Measurements from ENCODE around the gene CUL1.
A peak's percentile ranks its signal among the peaks of the same experiment; 100 is the strongest.

CUL1 gene

DNA sequence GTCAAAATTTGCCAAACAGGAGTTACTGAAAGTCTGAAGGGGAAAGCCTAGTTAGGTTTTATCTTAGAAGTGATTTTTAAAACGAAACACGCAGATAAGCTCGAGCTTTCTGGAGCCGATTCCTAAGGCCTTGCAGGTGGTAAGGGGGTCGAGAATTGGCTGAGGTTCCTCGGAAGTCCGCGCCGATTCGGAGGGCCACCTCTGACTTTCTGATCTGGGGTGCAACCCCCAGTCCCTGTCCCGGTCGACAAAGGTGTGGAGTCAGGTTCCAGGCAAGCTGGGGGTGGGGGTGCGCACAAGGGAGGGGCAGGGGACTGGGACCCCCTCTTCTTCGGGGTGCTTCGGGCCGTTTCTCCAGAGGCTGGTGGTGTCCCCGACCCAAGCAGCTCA is 701 bp upstream of the CUL1 start:
- H3K79me2 ChIP-seq (ENCODE audit: insufficient read depth, low read length): peaks cover 33% of the 10 kb centered on the region
- peaks cover 4% of the 10 kb centered on the region; the same call in 1 of the 2 replicates for H3F3A ChIP-seq (ENCODE audit: insufficient read depth, low read length)
- H3K36me3 ChIP-seq (ENCODE audit: insufficient read depth, low read length): no peaks in the 10 kb centered on the region; the same call in 1 of the 2 replicates
- H3K27ac ChIP-seq (ENCODE audit: low read depth, low read length, poor library complexity, severe bottlenecking): peak overlapping the region; percentile 18
- H4K20me1 ChIP-seq (ENCODE audit: insufficient read depth, low read length): peaks cover 6% of the 10 kb centered on the region; the same call in 1 of the 2 replicates
- H3K4me3 ChIP-seq (ENCODE audit: low read depth, low read length, poor library complexity, severe bottlenecking): peak overlapping the region; percentile 81
- H3K9me2 ChIP-seq (ENCODE audit: low read depth, low read length): no peaks in the 10 kb centered on the region
- peak overlapping the region; percentile 90 for H3K9ac ChIP-seq (ENCODE audit: low read length)
- H3K27me3 ChIP-seq (ENCODE audit: insufficient read depth, low read length): no peaks in the 10 kb centered on the region
- peak overlapping the region; percentile 77; the same call in 1 of the 2 replicates for H2AFZ ChIP-seq (ENCODE audit: low read length)
- peak overlapping the region; percentile 93 for H3K4me2 ChIP-seq (ENCODE audit: low read length)
- H3K4me1 ChIP-seq (ENCODE audit: insufficient read depth, low read length, severe bottlenecking): peaks cover 40% of the 10 kb centered on the region
- no peak for TF ChIP-seq EZH2 (IDR thresholded peaks at IDR 0.05; ENCODE audit: borderline replicate concordance, low read length)
- TF ChIP-seq, protein P1, sequence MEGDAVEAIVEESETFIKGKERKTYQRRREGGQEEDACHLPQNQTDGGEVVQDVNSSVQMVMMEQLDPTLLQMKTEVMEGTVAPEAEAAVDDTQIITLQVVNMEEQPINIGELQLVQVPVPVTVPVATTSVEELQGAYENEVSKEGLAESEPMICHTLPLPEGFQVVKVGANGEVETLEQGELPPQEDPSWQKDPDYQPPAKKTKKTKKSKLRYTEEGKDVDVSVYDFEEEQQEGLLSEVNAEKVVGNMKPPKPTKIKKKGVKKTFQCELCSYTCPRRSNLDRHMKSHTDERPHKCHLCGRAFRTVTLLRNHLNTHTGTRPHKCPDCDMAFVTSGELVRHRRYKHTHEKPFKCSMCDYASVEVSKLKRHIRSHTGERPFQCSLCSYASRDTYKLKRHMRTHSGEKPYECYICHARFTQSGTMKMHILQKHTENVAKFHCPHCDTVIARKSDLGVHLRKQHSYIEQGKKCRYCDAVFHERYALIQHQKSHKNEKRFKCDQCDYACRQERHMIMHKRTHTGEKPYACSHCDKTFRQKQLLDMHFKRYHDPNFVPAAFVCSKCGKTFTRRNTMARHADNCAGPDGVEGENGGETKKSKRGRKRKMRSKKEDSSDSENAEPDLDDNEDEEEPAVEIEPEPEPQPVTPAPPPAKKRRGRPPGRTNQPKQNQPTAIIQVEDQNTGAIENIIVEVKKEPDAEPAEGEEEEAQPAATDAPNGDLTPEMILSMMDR (IDR thresholded peaks at IDR 0.05; ENCODE audit: low read length): no peak
- H3K9me3 ChIP-seq (ENCODE audit: low read length): no peaks in the 10 kb centered on the region

DNA sequence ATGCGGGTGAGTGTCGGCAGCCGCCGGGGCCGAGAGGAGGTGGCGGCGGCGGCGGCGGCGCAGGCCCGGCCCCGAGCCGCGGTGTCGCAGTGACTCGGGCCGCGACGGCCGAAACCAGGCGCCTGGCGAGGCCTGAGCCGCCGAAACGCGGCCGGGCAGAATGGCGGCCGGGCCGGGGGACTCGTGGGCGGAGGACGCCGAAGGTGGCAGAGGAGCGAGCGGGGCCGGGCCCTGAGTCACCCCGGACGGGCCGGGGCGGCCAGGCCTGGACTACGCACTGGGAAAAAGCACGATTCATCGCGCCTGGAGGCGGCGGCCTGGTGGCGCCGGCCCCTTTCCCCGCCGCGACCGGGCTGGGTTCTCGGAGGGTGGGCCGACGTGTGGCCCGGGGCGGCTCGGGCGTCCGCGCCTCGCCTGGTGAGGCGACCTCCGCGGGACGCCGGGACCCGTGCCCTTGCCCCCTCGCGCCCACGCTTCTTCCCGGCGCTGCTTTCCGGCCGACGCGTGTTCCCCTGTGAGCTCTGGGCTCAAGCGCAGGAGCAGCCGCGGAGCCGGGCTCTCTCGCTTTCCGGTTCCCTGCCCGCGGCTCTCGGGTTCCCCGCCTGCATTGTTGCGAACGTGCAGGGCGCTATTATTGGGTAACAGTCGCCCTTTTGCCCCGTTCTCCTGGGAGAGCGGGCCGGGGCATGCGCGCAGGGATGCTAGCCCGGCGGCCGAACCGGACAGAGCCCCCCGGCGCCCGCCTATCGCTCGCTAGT is 500 bp downstream of the CUL1 start:
- Histone ChIP-seq H3K9me2 (ENCODE audit: low read depth, low read length) (no peaks in the 10 kb centered on the region), H3K36me3 (ENCODE audit: insufficient read depth, low read length) (no peaks in the 10 kb centered on the region; the same call in 1 of the 2 replicates), H3F3A (ENCODE audit: insufficient read depth, low read length) (peaks cover 4% of the 10 kb centered on the region; the same call in 1 of the 2 replicates), H3K4me1 (ENCODE audit: insufficient read depth, low read length, severe bottlenecking) (peaks cover 48% of the 10 kb centered on the region), H3K27me3 (ENCODE audit: insufficient read depth, low read length) (no peaks in the 10 kb centered on the region), H3K4me3 (ENCODE audit: low read depth, low read length, poor library complexity, severe bottlenecking) (peak overlapping the region; percentile 81), H3K9ac (ENCODE audit: low read length) (peak overlapping the region; percentile 90), H2AFZ (ENCODE audit: low read length) (no peak overlapping the region), H3K9me3 (ENCODE audit: low read length) (no peaks in the 10 kb centered on the region), H3K79me2 (ENCODE audit: insufficient read depth, low read length) (peaks cover 43% of the 10 kb centered on the region), H3K4me2 (ENCODE audit: low read length) (peak overlapping the region; percentile 93), H3K27ac (ENCODE audit: low read depth, low read length, poor library complexity, severe bottlenecking) (peak overlapping the region; percentile 11), H4K20me1 (ENCODE audit: insufficient read depth, low read length) (peaks cover 10% of the 10 kb centered on the region; the same call in 1 of the 2 replicates)
- TF ChIP-seq, protein P1 (IDR thresholded peaks at IDR 0.05; ENCODE audit: low read length): no peak; the same call in 1 of the 2 replicates
- TF ChIP-seq EZH2 (IDR thresholded peaks at IDR 0.05; ENCODE audit: borderline replicate concordance, low read length): no peak

DNA sequence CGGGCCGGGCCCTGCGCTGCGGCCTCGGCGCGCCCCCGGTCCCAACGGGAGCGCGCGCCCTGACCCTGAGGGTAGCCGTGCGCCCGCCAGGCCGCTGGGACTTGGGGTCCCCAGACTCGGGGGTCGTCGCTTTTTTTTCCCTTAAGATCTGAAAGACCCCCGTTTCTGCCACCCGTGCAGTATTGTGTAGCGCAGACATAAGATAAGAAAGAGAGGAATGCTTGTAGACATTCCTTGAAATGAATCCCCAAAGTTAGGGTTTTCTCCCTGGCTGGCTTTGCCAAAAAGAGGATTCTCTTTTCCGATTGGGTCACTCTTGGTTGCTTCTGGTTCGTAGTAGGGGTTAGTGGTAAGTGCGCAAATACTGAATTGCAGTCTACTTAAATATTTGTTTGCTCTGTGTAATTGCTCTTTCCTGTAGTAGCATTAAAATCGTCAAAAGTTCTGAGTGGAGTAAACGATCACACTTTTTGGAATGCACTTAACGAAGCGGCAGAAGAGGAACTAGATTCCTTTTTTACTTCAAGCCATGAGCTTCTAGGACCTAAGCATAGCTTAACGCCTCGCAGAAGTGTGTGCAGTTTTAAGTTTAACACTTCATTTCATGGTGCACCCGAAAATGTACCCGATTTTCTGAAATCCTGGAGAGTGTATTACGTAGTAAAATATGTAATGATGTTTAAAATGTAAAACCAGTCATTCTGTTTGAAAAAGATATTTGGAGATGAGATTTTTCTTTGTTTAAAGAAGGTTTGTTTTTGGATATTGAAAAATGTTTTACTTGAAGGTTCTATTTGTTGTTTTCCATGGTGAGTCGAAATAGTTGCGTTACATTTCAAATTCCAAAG is 1.3 kb downstream of the CUL1 start:
- H3K9me3 ChIP-seq (ENCODE audit: low read length): no peaks in the 10 kb centered on the region
- no peak overlapping the region for H2AFZ ChIP-seq (ENCODE audit: low read length)
- peaks cover 13% of the 10 kb centered on the region; the same call in 1 of the 2 replicates for H4K20me1 ChIP-seq (ENCODE audit: insufficient read depth, low read length)
- H3K4me3 ChIP-seq (ENCODE audit: low read depth, low read length, poor library complexity, severe bottlenecking): peak overlapping the region; percentile 81
- no peaks in the 10 kb centered on the region for H3K9me2 ChIP-seq (ENCODE audit: low read depth, low read length)
- peaks cover 4% of the 10 kb centered on the region; the same call in 1 of the 2 replicates for H3F3A ChIP-seq (ENCODE audit: insufficient read depth, low read length)
- no peaks in the 10 kb centered on the region for H3K27me3 ChIP-seq (ENCODE audit: insufficient read depth, low read length)
- H3K9ac ChIP-seq (ENCODE audit: low read length): peak overlapping the region; percentile 90
- H3K27ac ChIP-seq (ENCODE audit: low read depth, low read length, poor library complexity, severe bottlenecking): no peak overlapping the region
- peaks cover 51% of the 10 kb centered on the region for H3K79me2 ChIP-seq (ENCODE audit: insufficient read depth, low read length)
- TF ChIP-seq, protein P1 (IDR thresholded peaks at IDR 0.05; ENCODE audit: low read length): no peak
- TF ChIP-seq EZH2 (IDR thresholded peaks at IDR 0.05; ENCODE audit: borderline replicate concordance, low read length): no peak
- H3K4me2 ChIP-seq (ENCODE audit: low read length): peak overlapping the region; percentile 93
- peaks cover 56% of the 10 kb centered on the region for H3K4me1 ChIP-seq (ENCODE audit: insufficient read depth, low read length, severe bottlenecking)
- H3K36me3 ChIP-seq (ENCODE audit: insufficient read depth, low read length): no peaks in the 10 kb centered on the region; the same call in 1 of the 2 replicates

Data from OCI-LY1 (cell line).